SH-SY5Y (cell line): ENCODE results near the gene PGP.

Experiments used
- GATA2 ChIP-seq: IDR thresholded peaks from 2 replicates; pipeline ENCODE4 v1.6.1; 2011; ENCODE audit warnings: mild to moderate bottlenecking, low read depth, low read length
- GATA3 ChIP-seq: IDR thresholded peaks from 2 replicates; pipeline ENCODE4 v1.6.1; 2011; ENCODE audit warnings: low read depth, mild to moderate bottlenecking, low read length, moderate library complexity

- TF ChIP-seq GATA2 (no peak), GATA3 (no peak)
Observed at GRCh38 chr16:2189252-2189893, 25.3 kb downstream of the PGP start.
